Prostate gland (tissue), 2 donors: ENCODE measurements around the gene FAM53A.

Experiments used
- CTCF ChIP-seq, 4 experiments: fragments of 200-600 bp in 2 of 4; fragments of 450-650 bp in 2 of 4; sonication (generic) in 2 of 4; IDR thresholded peaks; 1 replicate in 3 of 4; 2 replicates in 1 of 4; pipeline ENCODE4 v1.5.1; 2016 to 2019; ENCODE audit warnings: antibody characterized with exemption in 4 of 4, mild to moderate bottlenecking in 2 of 4, moderate library complexity in 2 of 4
- POLR2A ChIP-seq: fragments of 450-650 bp; IDR thresholded peaks from one replicate; pipeline ENCODE4 v1.6.1; 2016; ENCODE audit warnings: antibody characterized with exemption, mild to moderate bottlenecking
- POLR2AphosphoS5 ChIP-seq: sonication (generic); formaldehyde crosslinking; IDR thresholded peaks from one replicate; pipeline ENCODE4 v1.6.1; 2017; ENCODE audit warnings: antibody characterized with exemption

DNA sequence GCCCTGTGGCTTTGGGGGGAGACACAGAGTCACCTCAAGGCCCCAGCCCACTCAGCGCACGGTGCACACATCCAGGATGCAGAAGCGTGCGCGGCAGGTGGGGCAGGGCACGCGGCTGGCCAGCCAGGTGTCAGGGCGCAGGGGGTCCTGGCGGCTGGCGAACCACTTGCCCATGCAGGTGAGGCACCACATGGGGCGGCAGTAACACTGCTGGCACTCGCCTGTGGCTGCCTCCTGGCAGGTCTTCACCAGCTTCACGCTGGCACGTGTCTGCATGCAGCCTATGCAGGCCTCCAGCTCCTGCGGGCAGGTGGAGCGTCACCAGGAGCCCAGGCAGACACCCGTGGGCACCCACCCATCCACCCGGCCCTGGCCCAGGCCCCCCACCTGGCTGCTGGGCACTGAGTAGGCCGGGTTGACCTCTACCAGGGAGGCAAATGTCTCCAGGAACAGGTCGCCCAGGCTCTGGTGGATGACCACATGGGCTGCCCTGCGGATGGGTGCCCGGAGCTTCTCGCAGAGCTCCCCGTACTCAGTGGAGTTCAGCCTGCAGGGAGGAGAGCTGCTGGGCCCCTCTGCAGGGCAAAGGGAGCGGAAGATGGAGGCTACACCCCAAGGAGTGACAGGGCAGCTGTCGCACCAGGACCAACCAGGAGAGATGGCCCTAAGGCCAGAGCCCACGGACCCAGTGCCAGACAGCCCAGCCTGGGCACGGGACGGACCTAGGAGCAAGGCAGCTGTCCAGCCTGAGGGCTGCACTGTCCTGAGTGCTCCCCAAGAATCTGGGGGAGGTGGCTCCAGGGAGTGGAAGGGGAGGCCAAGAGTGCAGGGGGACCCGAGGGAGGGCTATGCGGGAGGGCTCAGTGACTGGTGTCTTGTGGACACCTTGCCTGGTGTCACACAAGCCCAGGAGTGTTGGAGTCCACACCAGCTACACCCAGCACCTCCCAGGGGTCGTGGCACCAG is 33.3 kb upstream of the FAM53A start:
- TF ChIP-seq CTCF (IDR thresholded peaks at IDR 0.05) (no peak), POLR2A (no peak), POLR2AphosphoS5 (no peak)
